Hepatocyte (in vitro differentiated cells): ENCODE measurements around the gene SUGP2.

ENCODE experiments used
- CTCF ChIP-seq: fragments of 200-600 bp; sonication (generic); IDR thresholded peaks from 2 replicates; pipeline ENCODE4 v1.5.1; 2016; ENCODE audit warnings: antibody characterized with exemption, mild to moderate bottlenecking; ENCODE audit not compliant: poor library complexity
- EZH2 ChIP-seq: fragments of 200-600 bp; sonication (generic); IDR thresholded peaks from 2 replicates; pipeline ENCODE4 v1.6.1; 2016; ENCODE audit warnings: antibody characterized with exemption, mild to moderate bottlenecking, borderline replicate concordance
- EZH2phosphoT487 ChIP-seq: fragments of 200-600 bp; sonication (generic); IDR thresholded peaks from one replicate; pipeline ENCODE4 v1.6.1; 2018; ENCODE audit warnings: antibody characterized with exemption, mild to moderate bottlenecking, low read depth, moderate library complexity; ENCODE audit not compliant: unreplicated experiment, severe bottlenecking

- TF ChIP-seq CTCF (no peak), EZH2 (no peak), EZH2phosphoT487 (no peak)
Observed at GRCh38 chr19:18996351-18996750, 37.0 kb downstream of the SUGP2 start.
